IgD-negative memory B cell (primary cell): ENCODE measurements around the gene SLC25A36. TPM values are rescaled to one million over a fixed set of nuclear protein-coding genes. Genes with fewer than 3 reads are reported as not detected.
"Not testable (repeated sequence)": the region's sequence is repeated elsewhere in the genome, so short reads cannot be mapped to it uniquely, and the experiment has no call there.

Source experiments
- H3K27ac Mint-ChIP-seq, 3 donors: one replicate each; pipeline ENCODE4 v1.8.0; 2020 to 2022; ENCODE audit warnings: mild to moderate bottlenecking in 3 of 3, mixed read lengths in 3 of 3, moderate library complexity in 1 of 3
- H3K27me3 Mint-ChIP-seq: one replicate; pipeline ENCODE4 v1.8.0; 2021; ENCODE audit warnings: mixed read lengths
- H3K36me3 Mint-ChIP-seq: one replicate; pipeline ENCODE4 v1.8.0; 2020; ENCODE audit warnings: mild to moderate bottlenecking, mixed read lengths
- H3K4me1 Mint-ChIP-seq, 3 donors: one replicate each; pipeline ENCODE4 v1.8.0; 2020 to 2022; ENCODE audit warnings: mixed read lengths in 3 of 3, mild to moderate bottlenecking in 1 of 3
- H3K4me3 Mint-ChIP-seq, 4 donors: one replicate each; pipeline ENCODE4 v1.8.0; 2020 to 2022; ENCODE audit warnings: mild to moderate bottlenecking in 4 of 4, mixed read lengths in 4 of 4, moderate library complexity in 3 of 4
- H3K9me3 Mint-ChIP-seq, 3 donors: one replicate each; pipeline ENCODE4 v1.8.0; 2020 to 2021; ENCODE audit warnings: mixed read lengths in 3 of 3, mild to moderate bottlenecking in 1 of 3
- polyA plus RNA-seq: library from polyadenylated mRNA; unstranded; fragments of 300-500 nt; fragmentation: Illumina TruSeq; gene quantifications from one replicate; pipeline ENCODE4 v1.2.3, GENCODE V29; 2021

SLC25A36 gene
- polyA plus RNA-seq, 1 donor from 2014 or later, result 49.9 TPM

- H3K36me3 Mint-ChIP-seq, result peaks cover 2% of the 10 kb centered on the region
- H3K27me3 Mint-ChIP-seq, result no peaks in the 10 kb centered on the region
- H3K9me3 Mint-ChIP-seq, result no peaks in the 10 kb centered on the region
- no peak overlapping the region for H3K27ac Mint-ChIP-seq
- H3K4me3 Mint-ChIP-seq, result no peak overlapping the region
- peaks cover 39 to 52% (median 43%) of the 10 kb centered on the region in 3 donors for H3K4me1 Mint-ChIP-seq
Observed at GRCh38 chr3:140948460-140949249, 7.0 kb downstream of the SLC25A36 start.

- Mint-ChIP-seq H3K27ac (no peak overlapping the region), H3K36me3 (peaks cover 3% of the 10 kb centered on the region), H3K4me1 (peaks cover 35 to 55% (median 38%) of the 10 kb centered on the region in 3 donors), H3K27me3 (no peaks in the 10 kb centered on the region), H3K4me3 (peak overlapping the region in 1 of 4 donors; percentile 1), H3K9me3 (no peaks in the 10 kb centered on the region)
Observed at GRCh38 chr3:140950144-140950543, 8.5 kb downstream of the SLC25A36 start.

GRCh38 chr3:140950863-140951262 is 9.2 kb downstream of the SLC25A36 start:
- H3K27ac Mint-ChIP-seq, result no peak overlapping the region
- H3K4me1 Mint-ChIP-seq, result peaks cover 34 to 55% (median 37%) of the 10 kb centered on the region in 3 donors
- H3K36me3 Mint-ChIP-seq, result peaks cover 3% of the 10 kb centered on the region
- no peaks in the 10 kb centered on the region for H3K27me3 Mint-ChIP-seq
- no peaks in the 10 kb centered on the region for H3K9me3 Mint-ChIP-seq
- H3K4me3 Mint-ChIP-seq, result no peak overlapping the region

- H3K4me3 Mint-ChIP-seq, H3K27ac Mint-ChIP-seq, H3K36me3 Mint-ChIP-seq, H3K9me3 Mint-ChIP-seq, H3K27me3 Mint-ChIP-seq: not testable (repeated sequence)
- H3K4me1 Mint-ChIP-seq, result peaks cover 29 to 48% (median 32%) of the 10 kb centered on the region in 3 donors
Observed at GRCh38 chr3:140951750-140952149, 10.1 kb downstream of the SLC25A36 start.

- H3K4me1 Mint-ChIP-seq, result peaks cover 26 to 38% (median 27%) of the 10 kb centered on the region in 3 donors
Observed at GRCh38 chr3:140953028-140953960, 11.7 kb downstream of the SLC25A36 start.

GRCh38 chr3:140954576-140954975 is 12.9 kb downstream of the SLC25A36 start:
- peaks cover 7% of the 10 kb centered on the region for H3K36me3 Mint-ChIP-seq
- no peak overlapping the region for H3K4me3 Mint-ChIP-seq
- peaks cover 22 to 38% (median 25%) of the 10 kb centered on the region in 3 donors for H3K4me1 Mint-ChIP-seq
- H3K9me3 Mint-ChIP-seq, result no peaks in the 10 kb centered on the region
- H3K27ac Mint-ChIP-seq, result no peak overlapping the region
- H3K27me3 Mint-ChIP-seq, result no peaks in the 10 kb centered on the region

More at GRCh38 chr3:140953028-140953960, 11.7 kb downstream of the SLC25A36 start:
- H3K27ac Mint-ChIP-seq, result no peak overlapping the region
- no peaks in the 10 kb centered on the region for H3K9me3 Mint-ChIP-seq
- no peaks in the 10 kb centered on the region for H3K27me3 Mint-ChIP-seq
- no peak overlapping the region for H3K4me3 Mint-ChIP-seq
- peaks cover 2% of the 10 kb centered on the region for H3K36me3 Mint-ChIP-seq

- Mint-ChIP-seq H3K36me3 (peaks cover 11% of the 10 kb centered on the region), H3K27me3 (no peaks in the 10 kb centered on the region), H3K4me3 (no peak overlapping the region), H3K4me1 (peaks cover 15 to 29% (median 17%) of the 10 kb centered on the region in 3 donors), H3K27ac (no peak overlapping the region), H3K9me3 (no peaks in the 10 kb centered on the region)
Observed at GRCh38 chr3:140955645-140956044, 14.0 kb downstream of the SLC25A36 start.

GRCh38 chr3:140956058-140956835 is 14.6 kb downstream of the SLC25A36 start:
- Mint-ChIP-seq H3K36me3 (peaks cover 14% of the 10 kb centered on the region), H3K9me3 (no peaks in the 10 kb centered on the region), H3K4me1 (peaks cover 10 to 26% (median 13%) of the 10 kb centered on the region in 3 donors), H3K4me3 (no peak overlapping the region), H3K27me3 (no peaks in the 10 kb centered on the region), H3K27ac (peak overlapping the region in 1 of 3 donors; percentile 65)

- Mint-ChIP-seq H3K27ac (peak overlapping the region in 1 of 3 donors; percentile 71), H3K36me3 (peaks cover 6% of the 10 kb centered on the region), H3K9me3 (no peaks in the 10 kb centered on the region), H3K27me3 (no peaks in the 10 kb centered on the region), H3K4me3 (no peak overlapping the region), H3K4me1 (peaks cover 0 to 1% (median 0%) of the 10 kb centered on the region in 3 donors)
Observed at GRCh38 chr3:140972833-140973232, 31.2 kb downstream of the SLC25A36 start.

GRCh38 chr3:140974900-140975299 is 33.3 kb downstream of the SLC25A36 start:
- Mint-ChIP-seq H3K9me3 (no peaks in the 10 kb centered on the region), H3K36me3 (peaks cover 13% of the 10 kb centered on the region), H3K27me3 (no peaks in the 10 kb centered on the region), H3K4me1 (peaks cover 0 to 1% (median 0%) of the 10 kb centered on the region in 3 donors), H3K4me3 (no peak overlapping the region), H3K27ac (no peak overlapping the region)

- Mint-ChIP-seq H3K36me3 (peaks cover 12% of the 10 kb centered on the region), H3K4me3 (no peak overlapping the region), H3K9me3 (peaks cover 0 to 12% (median 3%) of the 10 kb centered on the region in 3 donors), H3K27ac (no peak overlapping the region), H3K4me1 (peaks cover 0 to 1% (median 0%) of the 10 kb centered on the region in 3 donors), H3K27me3 (no peaks in the 10 kb centered on the region)
Observed at GRCh38 chr3:140980663-140981062, 39.0 kb downstream of the SLC25A36 start.

- H3K36me3 Mint-ChIP-seq, H3K27ac Mint-ChIP-seq, H3K27me3 Mint-ChIP-seq, H3K4me3 Mint-ChIP-seq, H3K4me1 Mint-ChIP-seq: not testable (repeated sequence)
- peaks cover 3 to 28% (median 9%) of the 10 kb centered on the region in 3 donors for H3K9me3 Mint-ChIP-seq
Observed at GRCh38 chr3:140987792-140988191, 46.2 kb downstream of the SLC25A36 start.

- Mint-ChIP-seq H3K36me3 (peaks cover 8% of the 10 kb centered on the region), H3K4me1 (no peaks in the 10 kb centered on the region), H3K27ac (no peak overlapping the region), H3K4me3 (no peak overlapping the region), H3K9me3 (peaks cover 0 to 10% (median 5%) of the 10 kb centered on the region in 3 donors), H3K27me3 (no peaks in the 10 kb centered on the region)
Observed at GRCh38 chr3:140994316-140994715, 52.7 kb downstream of the SLC25A36 start.

- H3K4me3 Mint-ChIP-seq, H3K36me3 Mint-ChIP-seq, H3K4me1 Mint-ChIP-seq, H3K27ac Mint-ChIP-seq, H3K9me3 Mint-ChIP-seq, H3K27me3 Mint-ChIP-seq: not testable (repeated sequence)
Observed at GRCh38 chr3:140994861-140995260, 53.2 kb downstream of the SLC25A36 start.
